ENCODE results near the gene PSMC3.

The PSMC3 gene

DNA sequence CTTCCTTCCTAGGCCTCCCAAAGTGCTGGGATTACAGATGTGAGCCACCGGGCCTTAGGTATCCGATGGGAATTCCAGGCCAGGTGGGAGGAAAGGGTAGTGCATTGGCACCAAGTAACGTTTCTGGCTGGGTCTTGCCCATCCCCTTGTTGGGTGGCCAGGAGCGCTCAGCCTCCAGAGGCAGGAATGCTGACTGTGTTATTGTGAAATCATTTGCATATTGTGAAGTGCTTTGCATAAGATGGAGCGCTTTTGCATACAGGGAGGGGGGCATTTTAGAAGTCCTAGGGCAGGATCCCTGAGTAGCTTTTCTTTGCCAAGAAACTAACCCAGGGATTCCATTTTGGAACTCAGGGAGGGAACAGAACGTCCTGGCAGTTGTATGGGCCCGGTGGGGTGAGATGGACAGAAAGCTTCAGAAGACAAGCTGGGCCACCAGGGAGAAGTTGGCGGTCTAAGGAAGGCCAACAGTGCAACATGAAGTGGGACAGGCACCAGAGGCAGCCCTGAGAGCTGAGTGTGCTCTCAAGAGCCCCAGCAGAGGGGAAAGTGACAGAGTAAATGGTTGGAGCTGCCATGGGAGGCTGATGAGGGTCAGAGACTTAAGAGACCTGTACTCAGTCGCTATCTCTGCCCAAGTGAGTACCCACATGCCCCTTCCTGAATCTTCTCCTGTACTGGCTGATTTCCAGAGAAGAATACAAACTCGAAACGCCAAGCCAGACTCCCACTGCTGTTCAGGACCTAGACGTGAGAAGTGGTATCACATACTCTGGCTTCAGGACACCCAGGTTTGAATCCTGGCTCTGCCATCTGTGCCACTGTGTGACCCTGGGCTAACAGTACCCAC, 19.1 kb downstream of the PSMC3 start:
- Histone ChIP-seq H3K27me3 (ENCODE audit: control insufficient read depth in 1 of 2, insufficient read depth in 2 of 2, low read length in 2 of 2) (no peaks in the 10 kb centered on the region), H3K9me3 (ENCODE audit: control insufficient read depth in 1 of 2, low read length in 2 of 2) (no peaks in the 10 kb centered on the region), H3K27ac (ENCODE audit: low read depth, low read length) (peak overlapping the region; percentile 95), H3K9ac (ENCODE audit: low read depth in 1 of 2, low read length in 2 of 2) (peak overlapping the region; percentile 80 to 90), H3K4me1 (ENCODE audit: control insufficient read depth in 1 of 2, insufficient read depth in 2 of 2, low read length in 2 of 2) (peaks cover 24% of the 10 kb centered on the region in 2 donors), H3K4me3 (ENCODE audit: low read depth in 1 of 2, low read length in 2 of 2) (peak overlapping the region; percentile 86 to 87), H3K36me3 (ENCODE audit: control insufficient read depth in 1 of 2, insufficient read depth in 2 of 2, low read length in 2 of 2) (peaks cover 0 to 4% of the 10 kb centered on the region in 2 donors)

GRCh38 chr11:47403571-47403970, 22.7 kb downstream of the PSMC3 start:
- no peak overlapping the region for H3K9ac ChIP-seq (ENCODE audit: low read depth in 1 of 2, low read length in 2 of 2)

GRCh38 chr11:47403135-47403534, 23.1 kb downstream of the PSMC3 start:
- Histone ChIP-seq H3K27ac (ENCODE audit: low read depth, low read length) (no peak overlapping the region), H3K36me3 (ENCODE audit: control insufficient read depth in 1 of 2, insufficient read depth in 2 of 2, low read length in 2 of 2) (no peaks in the 10 kb centered on the region), H3K4me1 (ENCODE audit: control insufficient read depth in 1 of 2, insufficient read depth in 2 of 2, low read length in 2 of 2) (peaks cover 12 to 20% of the 10 kb centered on the region in 2 donors), H3K9me3 (ENCODE audit: control insufficient read depth in 1 of 2, low read length in 2 of 2) (no peaks in the 10 kb centered on the region), H3K9ac (ENCODE audit: low read depth in 1 of 2, low read length in 2 of 2) (no peak overlapping the region), H3K27me3 (ENCODE audit: control insufficient read depth in 1 of 2, insufficient read depth in 2 of 2, low read length in 2 of 2) (no peaks in the 10 kb centered on the region), H3K4me3 (ENCODE audit: low read depth in 1 of 2, low read length in 2 of 2) (no peak overlapping the region)

More at GRCh38 chr11:47403571-47403970, 22.7 kb downstream of the PSMC3 start:
- H3K36me3 ChIP-seq (ENCODE audit: control insufficient read depth in 1 of 2, insufficient read depth in 2 of 2, low read length in 2 of 2) = no peaks in the 10 kb centered on the region
- H3K4me3 ChIP-seq (ENCODE audit: low read depth in 1 of 2, low read length in 2 of 2) = no peak overlapping the region
- no peaks in the 10 kb centered on the region for H3K27me3 ChIP-seq (ENCODE audit: control insufficient read depth in 1 of 2, insufficient read depth in 2 of 2, low read length in 2 of 2)
- no peak overlapping the region for H3K27ac ChIP-seq (ENCODE audit: low read depth, low read length)
- H3K9me3 ChIP-seq (ENCODE audit: control insufficient read depth in 1 of 2, low read length in 2 of 2) = no peaks in the 10 kb centered on the region
- peaks cover 12 to 20% of the 10 kb centered on the region in 2 donors for H3K4me1 ChIP-seq (ENCODE audit: control insufficient read depth in 1 of 2, insufficient read depth in 2 of 2, low read length in 2 of 2)

DNA sequence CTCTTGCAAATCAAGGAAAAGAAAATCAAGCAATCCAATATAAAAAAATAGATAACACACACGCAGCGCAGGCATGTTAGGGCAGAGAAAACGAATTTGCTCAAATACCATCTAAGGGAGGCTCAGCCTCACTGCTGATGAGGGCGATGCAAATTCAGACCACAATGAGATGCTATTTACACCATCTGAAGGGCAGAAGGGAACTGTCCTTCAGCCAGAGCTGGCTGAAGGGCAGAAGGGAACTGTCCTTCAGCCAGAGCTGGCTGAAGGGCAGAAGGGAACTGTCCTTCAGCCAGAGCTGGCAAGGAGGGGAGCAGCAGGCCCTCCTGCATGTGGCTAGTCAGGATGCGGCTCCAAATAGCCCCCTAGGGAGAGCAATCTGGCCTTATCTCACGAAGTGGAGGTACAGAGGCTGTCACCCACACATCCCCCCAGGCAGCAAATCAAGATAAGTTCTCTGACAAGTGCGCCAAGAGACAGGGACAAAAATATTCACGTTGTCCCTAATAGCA, 25.4 kb downstream of the PSMC3 start:
- Histone ChIP-seq H3K27me3 (ENCODE audit: control insufficient read depth in 1 of 2, insufficient read depth in 2 of 2, low read length in 2 of 2) (no peaks in the 10 kb centered on the region), H3K9ac (ENCODE audit: low read depth in 1 of 2, low read length in 2 of 2) (peak overlapping the region; percentile 43 to 63), H3K4me3 (ENCODE audit: low read depth in 1 of 2, low read length in 2 of 2) (peak overlapping the region; percentile 56 to 65), H3K9me3 (ENCODE audit: control insufficient read depth in 1 of 2, low read length in 2 of 2) (no peaks in the 10 kb centered on the region), H3K27ac (ENCODE audit: low read depth, low read length) (peak overlapping the region; percentile 3), H3K36me3 (ENCODE audit: control insufficient read depth in 1 of 2, insufficient read depth in 2 of 2, low read length in 2 of 2) (no peaks in the 10 kb centered on the region), H3K4me1 (ENCODE audit: control insufficient read depth in 1 of 2, insufficient read depth in 2 of 2, low read length in 2 of 2) (peaks cover 0 to 8% of the 10 kb centered on the region in 2 donors)

DNA sequence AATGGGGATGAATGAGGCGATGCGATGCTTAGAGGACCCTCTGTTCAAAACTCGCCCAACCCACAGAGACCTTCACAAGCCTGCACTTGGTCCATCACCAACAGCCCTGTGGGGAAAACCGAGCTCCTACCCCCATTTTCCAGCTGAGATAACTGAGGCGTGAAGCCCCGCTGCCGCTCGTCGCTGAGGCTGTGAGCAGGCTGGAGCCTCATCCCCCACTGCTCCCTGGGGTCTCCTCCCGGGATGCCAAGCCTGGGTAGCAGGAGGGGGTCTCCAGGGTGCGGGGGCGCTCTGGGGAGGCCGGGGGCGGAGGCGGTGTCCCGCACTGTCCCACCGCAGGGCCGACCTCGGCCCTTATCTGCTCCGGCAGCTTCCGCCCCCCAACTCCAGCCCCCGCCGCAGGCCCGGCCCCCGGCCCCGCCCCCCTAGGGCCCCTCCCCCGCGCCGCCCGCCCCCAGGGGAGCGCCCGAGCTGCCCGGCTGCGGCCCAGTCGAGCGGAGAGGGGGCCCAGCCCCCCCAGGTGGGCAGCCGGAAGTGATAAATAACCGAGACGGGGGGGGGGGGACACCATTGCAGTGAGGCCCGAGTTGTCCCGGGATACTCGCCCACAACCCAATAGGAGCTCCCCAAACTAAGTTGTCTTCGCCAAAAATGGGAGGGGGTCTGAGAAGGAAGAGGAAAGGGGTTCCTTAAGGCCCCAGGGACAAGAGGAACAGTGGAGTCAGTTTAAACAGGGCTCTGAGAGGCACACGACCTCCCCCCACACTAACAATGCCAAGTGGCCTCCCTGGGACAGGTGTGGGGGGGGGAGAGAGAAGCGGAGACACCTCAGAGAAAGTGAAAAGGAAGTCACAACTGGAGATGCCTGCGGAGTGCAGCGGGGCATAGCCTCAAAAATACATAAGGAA, 26.1 kb downstream of the PSMC3 start:
- Histone ChIP-seq H3K27ac (ENCODE audit: low read depth, low read length) (no peak overlapping the region), H3K27me3 (ENCODE audit: control insufficient read depth in 1 of 2, insufficient read depth in 2 of 2, low read length in 2 of 2) (no peaks in the 10 kb centered on the region), H3K9me3 (ENCODE audit: control insufficient read depth in 1 of 2, low read length in 2 of 2) (no peaks in the 10 kb centered on the region), H3K4me1 (ENCODE audit: control insufficient read depth in 1 of 2, insufficient read depth in 2 of 2, low read length in 2 of 2) (peaks cover 0 to 13% of the 10 kb centered on the region in 2 donors), H3K4me3 (ENCODE audit: low read depth in 1 of 2, low read length in 2 of 2) (peak overlapping the region; percentile 69 to 70), H3K36me3 (ENCODE audit: control insufficient read depth in 1 of 2, insufficient read depth in 2 of 2, low read length in 2 of 2) (no peaks in the 10 kb centered on the region), H3K9ac (ENCODE audit: low read depth in 1 of 2, low read length in 2 of 2) (peak overlapping the region; percentile 43 to 63)

DNA sequence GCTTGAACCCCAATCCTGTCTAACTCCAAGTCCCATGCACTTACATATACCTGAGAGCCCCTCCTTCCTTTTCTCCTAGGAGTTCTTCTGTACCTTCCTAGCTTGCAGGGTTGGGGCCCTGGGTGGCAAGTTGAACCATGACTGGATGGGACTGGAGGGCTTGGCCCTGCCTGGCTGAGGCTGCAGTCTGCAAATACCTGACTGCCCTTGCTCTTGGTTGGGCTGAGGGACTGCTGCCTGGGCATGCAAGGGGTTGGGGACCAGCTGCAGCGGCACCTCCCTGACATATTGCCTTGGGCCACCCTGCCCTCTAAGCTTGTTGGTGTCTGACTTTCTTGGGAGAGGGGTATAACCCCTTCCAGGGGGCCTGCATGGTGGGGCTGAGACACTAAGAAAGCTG, 27.7 kb downstream of the PSMC3 start:
- Histone ChIP-seq H3K27me3 (ENCODE audit: control insufficient read depth in 1 of 2, insufficient read depth in 2 of 2, low read length in 2 of 2) (no peaks in the 10 kb centered on the region), H3K9ac (ENCODE audit: low read depth in 1 of 2, low read length in 2 of 2) (no peak overlapping the region), H3K4me3 (ENCODE audit: low read depth in 1 of 2, low read length in 2 of 2) (no peak overlapping the region), H3K4me1 (ENCODE audit: control insufficient read depth in 1 of 2, insufficient read depth in 2 of 2, low read length in 2 of 2) (peaks cover 10 to 26% of the 10 kb centered on the region in 2 donors), H3K36me3 (ENCODE audit: control insufficient read depth in 1 of 2, insufficient read depth in 2 of 2, low read length in 2 of 2) (no peaks in the 10 kb centered on the region), H3K27ac (ENCODE audit: low read depth, low read length) (no peak overlapping the region), H3K9me3 (ENCODE audit: control insufficient read depth in 1 of 2, low read length in 2 of 2) (no peaks in the 10 kb centered on the region)

DNA sequence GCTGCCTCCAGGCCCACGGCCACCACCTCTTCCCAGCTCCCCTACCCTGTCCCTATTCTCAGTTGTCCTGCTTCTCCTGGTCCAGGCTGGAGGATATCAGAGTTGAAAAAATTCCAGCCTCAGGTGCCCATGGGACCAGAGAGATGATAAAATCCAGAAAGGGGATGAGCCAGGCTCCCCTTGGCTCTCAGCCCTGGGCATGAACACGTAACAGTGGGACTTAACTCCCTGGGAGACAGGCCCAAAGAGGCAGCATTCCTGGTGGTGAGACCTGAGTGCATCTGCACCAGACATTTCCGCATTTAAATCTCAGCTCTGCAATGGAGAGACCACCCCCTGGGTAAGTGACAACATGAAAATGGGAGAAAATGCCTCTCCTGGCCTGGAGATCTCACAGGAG, 28.2 kb downstream of the PSMC3 start:
- Histone ChIP-seq H3K9me3 (ENCODE audit: control insufficient read depth in 1 of 2, low read length in 2 of 2) (no peaks in the 10 kb centered on the region), H3K4me1 (ENCODE audit: control insufficient read depth in 1 of 2, insufficient read depth in 2 of 2, low read length in 2 of 2) (peaks cover 10 to 30% of the 10 kb centered on the region in 2 donors), H3K27me3 (ENCODE audit: control insufficient read depth in 1 of 2, insufficient read depth in 2 of 2, low read length in 2 of 2) (no peaks in the 10 kb centered on the region), H3K36me3 (ENCODE audit: control insufficient read depth in 1 of 2, insufficient read depth in 2 of 2, low read length in 2 of 2) (no peaks in the 10 kb centered on the region), H3K27ac (ENCODE audit: low read depth, low read length) (no peak overlapping the region), H3K9ac (ENCODE audit: low read depth in 1 of 2, low read length in 2 of 2) (no peak overlapping the region), H3K4me3 (ENCODE audit: low read depth in 1 of 2, low read length in 2 of 2) (no peak overlapping the region)

- Histone ChIP-seq H3K9me3 (ENCODE audit: control insufficient read depth in 1 of 2, low read length in 2 of 2) (no peaks in the 10 kb centered on the region), H3K27me3 (ENCODE audit: control insufficient read depth in 1 of 2, insufficient read depth in 2 of 2, low read length in 2 of 2) (no peaks in the 10 kb centered on the region), H3K36me3 (ENCODE audit: control insufficient read depth in 1 of 2, insufficient read depth in 2 of 2, low read length in 2 of 2) (no peaks in the 10 kb centered on the region), H3K4me3 (ENCODE audit: low read depth in 1 of 2, low read length in 2 of 2) (no peak overlapping the region), H3K9ac (ENCODE audit: low read depth in 1 of 2, low read length in 2 of 2) (no peak overlapping the region), H3K27ac (ENCODE audit: low read depth, low read length) (no peak overlapping the region), H3K4me1 (ENCODE audit: control insufficient read depth in 1 of 2, insufficient read depth in 2 of 2, low read length in 2 of 2) (peaks cover 10 to 30% of the 10 kb centered on the region in 2 donors)
Observed at GRCh38 chr11:47396049-47396320, 30.3 kb downstream of the PSMC3 start.

DNA sequence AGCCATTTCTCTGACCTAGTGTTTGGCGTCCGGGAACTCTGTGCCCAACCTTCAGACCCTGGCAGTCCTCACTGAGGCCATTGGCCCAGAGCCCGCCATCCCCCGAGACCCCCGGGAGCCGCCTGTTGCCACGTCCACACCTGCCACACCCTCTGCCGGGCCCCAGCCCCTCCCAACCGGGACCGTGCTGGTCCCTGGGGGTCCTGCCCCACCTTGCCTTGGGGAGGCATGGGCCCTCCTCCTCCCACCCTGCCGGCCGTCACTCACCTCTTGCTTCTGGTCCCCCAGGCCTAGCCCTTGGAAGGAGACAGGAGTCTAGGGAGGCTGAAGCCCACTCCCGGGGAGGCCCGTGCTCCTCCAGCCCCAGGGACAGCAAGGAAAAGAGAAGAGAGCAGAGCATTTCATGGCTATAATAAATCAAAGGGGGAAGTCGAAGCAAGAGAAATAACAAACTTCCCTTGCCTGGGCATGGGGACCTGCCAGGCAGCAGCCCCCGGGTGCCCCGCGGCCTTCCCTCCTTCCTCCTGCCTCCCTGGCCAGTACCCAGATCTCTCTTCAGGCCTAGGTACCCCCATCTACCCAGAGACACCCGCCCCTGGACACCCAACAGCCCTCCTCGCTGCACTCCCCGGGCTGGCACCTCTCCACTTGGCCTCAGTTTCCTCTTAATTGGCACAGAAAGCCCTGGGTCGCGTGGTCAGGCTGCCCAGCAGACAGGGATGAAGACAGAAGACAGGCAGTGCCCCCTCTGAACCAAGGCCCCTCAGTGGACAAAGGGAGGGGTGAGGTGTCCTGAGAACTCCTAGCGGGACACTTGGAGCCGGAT, 30.8 kb downstream of the PSMC3 start:
- Histone ChIP-seq H3K27me3 (ENCODE audit: control insufficient read depth in 1 of 2, insufficient read depth in 2 of 2, low read length in 2 of 2) (no peaks in the 10 kb centered on the region), H3K4me3 (ENCODE audit: low read depth in 1 of 2, low read length in 2 of 2) (peak overlapping the region; percentile 15 to 28), H3K4me1 (ENCODE audit: control insufficient read depth in 1 of 2, insufficient read depth in 2 of 2, low read length in 2 of 2) (peaks cover 10 to 31% of the 10 kb centered on the region in 2 donors), H3K36me3 (ENCODE audit: control insufficient read depth in 1 of 2, insufficient read depth in 2 of 2, low read length in 2 of 2) (no peaks in the 10 kb centered on the region), H3K27ac (ENCODE audit: low read depth, low read length) (peak overlapping the region; percentile 79), H3K9me3 (ENCODE audit: control insufficient read depth in 1 of 2, low read length in 2 of 2) (no peaks in the 10 kb centered on the region), H3K9ac (ENCODE audit: low read depth in 1 of 2, low read length in 2 of 2) (peak overlapping the region in 1 of 2 donors; percentile 59)

Measured in duodenal mucosa (tissue), 2 donors.